Ovary (tissue), 9 donors: Measurements from ENCODE around the gene ENOX1. TPM values are rescaled to one million over a fixed set of nuclear protein-coding genes. Genes with fewer than 3 reads are reported as not detected.

Source experiments
- DNase-seq, 5 donors: peaks; one replicate each; pipeline ENCODE4 v3.0.0-alpha.2; 2019 to 2020
- H3K27ac ChIP-seq, 2 donors: fragments of 200-600 bp; one replicate each; pipeline versions ENCODE4 v1.5.1 to v1.8.0; 2019 to 2022
- H3K27me3 ChIP-seq: fragments of 200-600 bp; one replicate; pipeline ENCODE4 v1.8.0; 2022
- H3K36me3 ChIP-seq: fragments of 200-600 bp; sonication (generic); one replicate; pipeline ENCODE4 v1.5.1; 2019
- H3K4me1 ChIP-seq: one replicate; pipeline ENCODE4 v1.8.1; 2013; ENCODE audit warnings: mild to moderate bottlenecking, moderate library complexity; ENCODE audit not compliant: insufficient read depth
- H3K4me3 ChIP-seq: fragments of 200-600 bp; sonication (generic); one replicate; pipeline ENCODE4 v1.5.1; 2017
- H3K9me3 ChIP-seq, 2 donors: fragments of 200-600 bp in 1 of 2; sonication (generic) in 1 of 2; one replicate each; pipeline versions ENCODE4 v1.5.1 to v1.8.1; 2013 to 2019; ENCODE audit warnings: mild to moderate bottlenecking in 1 of 2, moderate library complexity in 1 of 2
- EP300 ChIP-seq: sonication (generic); formaldehyde crosslinking; IDR thresholded peaks from one replicate; pipeline ENCODE4 v1.6.1; 2017; ENCODE audit warnings: antibody characterized with exemption
- POLR2A ChIP-seq: fragments of 450-650 bp; IDR thresholded peaks from one replicate; pipeline ENCODE4 v1.6.1; 2017; ENCODE audit warnings: antibody characterized with exemption, mild to moderate bottlenecking, moderate library complexity
- WGBS, 3 donors: extraction: QIAGEN DNeasy Blood & Tissue Kit in 1 of 3; methylation state at CpG; one replicate each; pipeline versions ENCODE4 v1.1.5 to v1.1.7; 2013 to 2017; 5-methylcytosine and 5-hydroxymethylcytosine counted together
- intact Hi-C, 4 donors: fragments of 100-400 bp; cut with DNase I; formaldehyde crosslinking; loops; one replicate each; pipeline versions ENCODE4 v1.11.0 to v1.15.1; 2022 to 2023
- polyA plus RNA-seq, 2 donors: library from polyadenylated mRNA; stranded (reverse); fragments of 200-250 nt in 1 of 2; fragments of 350-450 nt in 1 of 2; fragmentation: Illumina TruSeq in 1 of 2; extraction: RNeasy Lipid Tissue Mini Kit (QIAGEN cat#74804) in 1 of 2; gene quantifications; one replicate each; pipeline ENCODE4 v1.2.3, GENCODE V29; 2013 to 2014
- total RNA-seq, 7 donors: library from RNA; depleted of rRNA in 2 of 7; stranded (reverse); fragments of >200 nt in 2 of 7; fragmentation: NEBNext Ultra II Directional in 3 of 7; extraction: Animal tissue kit (Norgen Biotek cat#: 25700) in 3 of 7; gene quantifications; one replicate each; pipeline versions ENCODE4 v1.1.0 to v1.2.4, GENCODE V29; 2016 to 2023
- TF ChIP-seq, protein P1 (sequence below), 3 donors: fragments of 450-650 bp in 2 of 3; fragments of 200-600 bp in 1 of 3; IDR thresholded peaks; one replicate each; pipeline versions ENCODE4 v1.5.1 to v1.8.0; 2016 to 2022; ENCODE audit warnings: antibody characterized with exemption in 3 of 3, mild to moderate bottlenecking in 1 of 3
- donor health status: DM: no; HTN: no; CAD: no; lungs with moderate emphysema.
- donor health status: DM: no; HTN: no; CAD: no.
- donor health status: Bipolar disorder and iron deficiency.
- donor health status: DM: yes; HTN: yes; CAD: no.
- donor health status: DM: no; HTN: no; CAD: no.
- donor health status: DM: yes; HTN: yes; CAD: no.

ENOX1 gene
- total and polyA plus RNA-seq, 9 donors = 3.6 to 17.5 (median 7.8) TPM

DNA sequence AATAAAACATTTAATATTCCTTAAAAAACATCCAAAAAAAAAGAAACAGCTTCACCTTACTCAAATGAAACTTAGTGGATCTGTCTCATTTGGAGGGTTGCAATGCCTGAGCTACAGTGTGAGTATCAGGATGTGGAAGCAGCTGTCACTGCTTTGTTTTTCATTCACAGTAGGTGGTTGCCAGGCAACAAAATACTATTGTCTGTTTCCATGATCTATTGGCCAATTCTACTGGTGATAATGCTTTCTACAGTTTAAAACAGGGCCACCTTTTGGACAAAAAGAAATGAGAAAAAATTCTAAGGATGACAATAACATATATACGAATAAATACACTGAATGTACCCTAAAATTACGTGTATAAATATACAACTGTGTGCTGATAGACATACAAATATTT is 3.0 kb downstream of the ENOX1 start:
- Histone ChIP-seq H3K27me3 (no peaks in the 10 kb centered on the region), H3K36me3 (no peaks in the 10 kb centered on the region), H3K4me3 (no peak overlapping the region), H3K4me1 (no peaks in the 10 kb centered on the region), H3K9me3 (no peaks in the 10 kb centered on the region), H3K27ac (no peak overlapping the region)
- WGBS, 3 donors = 88 to 91% (median 90%) methylated on average over 2 of the region's 2 CpGs
- intact Hi-C loops = loop anchor here in 2 of 4 donors (10.0 kb wide), 2 partner anchors 269 to 479 kb away; no protein-coding TSS in a partner anchor
- no peak for TF ChIP-seq POLR2A
- no peak for TF ChIP-seq EP300
- TF ChIP-seq, protein P1, sequence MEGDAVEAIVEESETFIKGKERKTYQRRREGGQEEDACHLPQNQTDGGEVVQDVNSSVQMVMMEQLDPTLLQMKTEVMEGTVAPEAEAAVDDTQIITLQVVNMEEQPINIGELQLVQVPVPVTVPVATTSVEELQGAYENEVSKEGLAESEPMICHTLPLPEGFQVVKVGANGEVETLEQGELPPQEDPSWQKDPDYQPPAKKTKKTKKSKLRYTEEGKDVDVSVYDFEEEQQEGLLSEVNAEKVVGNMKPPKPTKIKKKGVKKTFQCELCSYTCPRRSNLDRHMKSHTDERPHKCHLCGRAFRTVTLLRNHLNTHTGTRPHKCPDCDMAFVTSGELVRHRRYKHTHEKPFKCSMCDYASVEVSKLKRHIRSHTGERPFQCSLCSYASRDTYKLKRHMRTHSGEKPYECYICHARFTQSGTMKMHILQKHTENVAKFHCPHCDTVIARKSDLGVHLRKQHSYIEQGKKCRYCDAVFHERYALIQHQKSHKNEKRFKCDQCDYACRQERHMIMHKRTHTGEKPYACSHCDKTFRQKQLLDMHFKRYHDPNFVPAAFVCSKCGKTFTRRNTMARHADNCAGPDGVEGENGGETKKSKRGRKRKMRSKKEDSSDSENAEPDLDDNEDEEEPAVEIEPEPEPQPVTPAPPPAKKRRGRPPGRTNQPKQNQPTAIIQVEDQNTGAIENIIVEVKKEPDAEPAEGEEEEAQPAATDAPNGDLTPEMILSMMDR (IDR thresholded peaks at IDR 0.05) = no peak
- no peak for DNase-seq

DNA sequence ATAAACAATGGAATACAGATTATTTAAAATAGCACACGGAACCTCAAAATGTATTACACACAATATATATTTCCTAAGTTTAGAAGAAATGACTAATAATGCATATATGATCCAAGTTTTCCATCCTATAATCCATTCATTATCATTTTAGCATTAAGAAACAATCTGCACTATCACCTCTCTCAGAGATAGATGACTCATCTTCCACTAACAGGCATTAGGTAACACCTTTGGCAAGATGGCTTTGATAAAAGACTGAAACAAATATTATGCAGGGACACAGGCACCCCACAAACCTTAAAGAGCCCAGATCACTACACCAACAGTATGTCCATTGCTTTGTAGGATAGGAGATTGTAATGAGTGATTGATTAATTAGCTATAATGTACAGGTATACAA is 4.1 kb downstream of the ENOX1 start:
- H3K4me3 ChIP-seq = no peak overlapping the region
- no peak for TF ChIP-seq POLR2A
- no peak for TF ChIP-seq EP300
- TF ChIP-seq, protein P1 (IDR thresholded peaks at IDR 0.05) = no peak
- no peaks in the 10 kb centered on the region for H3K9me3 ChIP-seq
- no peaks in the 10 kb centered on the region for H3K27me3 ChIP-seq
- no peak overlapping the region for H3K27ac ChIP-seq
- intact Hi-C loops = loop anchor here in 2 of 4 donors (10.0 kb wide), 2 partner anchors 268 to 478 kb away; no protein-coding TSS in a partner anchor
- WGBS, 3 donors = 96 to 100% (median 99%) methylated on average over 1 of the region's 1 CpG
- no peaks in the 10 kb centered on the region for H3K4me1 ChIP-seq
- no peak for DNase-seq
- no peaks in the 10 kb centered on the region for H3K36me3 ChIP-seq

DNA sequence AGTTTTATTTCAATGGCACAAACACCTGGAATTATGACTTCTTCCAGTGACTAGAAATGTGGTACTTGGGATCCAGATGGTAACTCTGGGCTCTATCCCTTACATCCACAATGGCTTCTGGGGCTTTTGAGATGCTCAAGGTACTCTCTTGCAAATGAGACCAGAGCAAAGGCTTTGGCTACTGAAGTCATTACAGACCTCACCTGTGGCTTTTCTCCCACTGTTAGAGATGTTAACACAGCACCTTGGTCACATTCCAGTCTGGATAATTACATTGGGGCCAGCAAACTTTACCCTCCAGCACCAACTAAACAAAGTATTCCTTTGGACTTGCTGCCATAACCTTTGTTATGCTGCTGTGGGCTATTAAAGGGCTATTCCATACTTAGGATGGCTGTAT is 6.1 kb downstream of the ENOX1 start:
- Histone ChIP-seq H3K4me1 (no peaks in the 10 kb centered on the region), H3K36me3 (no peaks in the 10 kb centered on the region), H3K9me3 (no peaks in the 10 kb centered on the region), H3K27me3 (no peaks in the 10 kb centered on the region), H3K27ac (no peak overlapping the region), H3K4me3 (no peak overlapping the region)
- TF ChIP-seq, protein P1 (IDR thresholded peaks at IDR 0.05) = no peak
- TF ChIP-seq EP300 (no peak), POLR2A (no peak)
- no peak for DNase-seq
- intact Hi-C loops = loop anchor here in 2 of 4 donors (10.0 kb wide), 2 partner anchors 266 to 476 kb away; no protein-coding TSS in a partner anchor

DNA sequence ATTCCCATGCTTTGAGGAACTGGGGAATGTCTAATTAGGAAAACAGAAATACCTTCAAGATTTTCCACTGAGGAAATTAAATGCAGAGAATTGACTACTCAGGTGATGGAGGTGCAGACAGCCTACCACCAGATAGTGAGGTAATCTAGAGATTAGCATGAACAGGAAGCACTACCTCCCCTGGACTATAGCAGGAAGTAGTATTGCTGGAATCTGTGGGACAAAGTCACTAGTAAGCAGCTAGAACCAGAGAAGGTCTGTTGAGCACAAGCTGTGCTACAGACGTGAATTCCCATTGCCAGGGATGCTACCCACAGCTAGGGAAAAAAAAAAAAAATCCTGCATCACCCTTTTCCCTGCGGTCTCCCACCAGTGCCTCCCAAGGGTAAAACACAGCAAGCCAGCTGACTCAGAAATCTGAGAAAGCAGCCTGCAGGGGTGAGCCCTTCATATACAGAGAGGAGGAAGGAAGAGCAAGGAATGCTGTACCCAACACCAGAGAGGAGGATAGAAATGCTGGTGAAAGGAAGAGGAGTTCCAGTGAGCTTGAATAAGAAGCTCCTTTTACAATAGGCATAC is 10.2 kb downstream of the ENOX1 start:
- DNase-seq = no peak
- 82 to 90% (median 88%) methylated on average over 2 of the region's 2 CpGs for WGBS, 3 donors
- H3K27ac ChIP-seq = no peak overlapping the region
- TF ChIP-seq, protein P1 (IDR thresholded peaks at IDR 0.05) = no peak
- TF ChIP-seq POLR2A (no peak), EP300 (no peak)
- no peak overlapping the region for H3K4me3 ChIP-seq
- H3K36me3 ChIP-seq = no peaks in the 10 kb centered on the region
- H3K27me3 ChIP-seq = no peaks in the 10 kb centered on the region
- intact Hi-C loops = no loop called here
- H3K4me1 ChIP-seq = no peaks in the 10 kb centered on the region
- no peaks in the 10 kb centered on the region for H3K9me3 ChIP-seq
